ENCODE measurements around the gene FBXL4.

Gene FBXL4

GRCh38 chr6:98824162-98824901 lies 123.4 kb downstream of the FBXL4 start:
- DNase-seq: no peak

- DNase-seq: no peak
Observed at GRCh38 chr6:98823428-98824161, 124.2 kb downstream of the FBXL4 start.

GRCh38 chr6:98821756-98822405 lies 125.9 kb downstream of the FBXL4 start:
- DNase-seq: no peak

All from amniotic stem cell (primary cell).